Liver (tissue), 9 donors: ENCODE data around the gene RPS6KA5. TPM values are rescaled to one million over a fixed set of nuclear protein-coding genes. Genes with fewer than 3 reads are reported as not detected.
A peak's percentile ranks its signal among the peaks of the same experiment; 100 is the strongest.

Experiments
- DNase-seq: peaks from one replicate; pipeline ENCODE4 v3.0.0-alpha.2; 2017; ENCODE audit warnings: low spot score
- H3K27ac ChIP-seq, 2 donors: one replicate each; pipeline ENCODE4 v1.7.0; 2013; ENCODE audit warnings: inconsistent platforms in 2 of 2, low read length in 2 of 2, control low read depth in 1 of 2, low read depth in 1 of 2, mild to moderate bottlenecking in 1 of 2
- H3K27me3 ChIP-seq, 4 donors: one replicate each; pipeline versions ENCODE4 v1.6.1 to v1.7.0; 2013; ENCODE audit warnings: low read length in 3 of 4, inconsistent platforms in 1 of 4, mild to moderate bottlenecking in 1 of 4, moderate library complexity in 1 of 4; ENCODE audit not compliant: control insufficient read depth in 4 of 4, insufficient read depth in 4 of 4
- H3K36me3 ChIP-seq, 4 donors: one replicate each; pipeline versions ENCODE4 v1.6.1 to v1.7.0; 2013; ENCODE audit warnings: low read length in 3 of 4, mild to moderate bottlenecking in 3 of 4, low read depth in 1 of 4, moderate library complexity in 1 of 4; ENCODE audit not compliant: control insufficient read depth in 4 of 4, insufficient read depth in 3 of 4
- H3K4me1 ChIP-seq, 4 donors: one replicate each; pipeline versions ENCODE4 v1.6.1 to v1.7.0; 2013; ENCODE audit warnings: low read length in 3 of 4, mild to moderate bottlenecking in 3 of 4, moderate library complexity in 1 of 4; ENCODE audit not compliant: control insufficient read depth in 4 of 4, insufficient read depth in 4 of 4
- H3K4me3 ChIP-seq, 3 donors: one replicate each; pipeline versions ENCODE4 v1.6.1 to v1.7.0; 2013; ENCODE audit warnings: low read length in 3 of 3, control low read depth in 1 of 3, low read depth in 1 of 3, mild to moderate bottlenecking in 1 of 3
- H3K9ac ChIP-seq, 2 donors: one replicate each; pipeline ENCODE4 v1.7.0; 2013; ENCODE audit warnings: low read length in 2 of 2, mild to moderate bottlenecking in 2 of 2, moderate library complexity in 2 of 2, control low read depth in 1 of 2, low read depth in 1 of 2
- H3K9me3 ChIP-seq, 4 donors: one replicate each; pipeline versions ENCODE4 v1.6.1 to v1.7.0; 2013; ENCODE audit warnings: low read length in 3 of 4; ENCODE audit not compliant: control insufficient read depth in 4 of 4
- EGR1 ChIP-seq, 2 donors: IDR thresholded peaks; 2 replicates each; pipeline ENCODE4 v1.6.1; 2016 to 2018; ENCODE audit warnings: antibody characterized with exemption in 2 of 2, low read depth in 2 of 2
- FOXA1 ChIP-seq: IDR thresholded peaks from 2 replicates; pipeline ENCODE4 v1.6.1; 2016; ENCODE audit warnings: antibody characterized with exemption
- FOXA2 ChIP-seq: IDR thresholded peaks from 2 replicates; pipeline ENCODE4 v1.6.1; 2016; ENCODE audit warnings: antibody characterized with exemption
- GABPA ChIP-seq, 2 donors: IDR thresholded peaks in 1 of 2; conservative IDR thresholded peaks in 1 of 2; 2 replicates each; pipeline ENCODE4 v1.6.1; 2016; ENCODE audit warnings: antibody characterized with exemption in 2 of 2, mild to moderate bottlenecking in 1 of 2, moderate library complexity in 1 of 2
- HNF4A ChIP-seq, 2 donors: conservative IDR thresholded peaks; 2 replicates each; pipeline ENCODE4 v1.6.1; 2016; ENCODE audit warnings: antibody characterized with exemption in 2 of 2, mild to moderate bottlenecking in 2 of 2
- HNF4G ChIP-seq: IDR thresholded peaks from 2 replicates; pipeline ENCODE4 v1.6.1; 2016; ENCODE audit warnings: antibody characterized with exemption
- JUND ChIP-seq, 2 donors: IDR thresholded peaks; 2 replicates each; pipeline ENCODE4 v1.6.1; 2016; ENCODE audit warnings: antibody characterized with exemption in 2 of 2
- NR2F2 ChIP-seq: IDR thresholded peaks from 2 replicates; pipeline ENCODE4 v1.6.1; 2016; ENCODE audit warnings: antibody characterized with exemption
- RAD21 ChIP-seq, 2 donors: IDR thresholded peaks; 2 replicates each; pipeline ENCODE4 v1.6.1; 2016; ENCODE audit warnings: antibody characterized with exemption in 2 of 2, mild to moderate bottlenecking in 2 of 2
- RXRA ChIP-seq, 2 donors: IDR thresholded peaks; 2 replicates each; pipeline ENCODE4 v1.6.1; 2017 to 2018; ENCODE audit warnings: antibody characterized with exemption in 2 of 2, mild to moderate bottlenecking in 1 of 2
- SP1 ChIP-seq: IDR thresholded peaks from 2 replicates; pipeline ENCODE4 v1.6.1; 2018; ENCODE audit warnings: antibody characterized with exemption, mild to moderate bottlenecking
- TAF1 ChIP-seq: conservative IDR thresholded peaks from 2 replicates; pipeline ENCODE4 v1.6.1; 2016; ENCODE audit warnings: antibody characterized with exemption, mild to moderate bottlenecking
- YY1 ChIP-seq: IDR thresholded peaks from 2 replicates; pipeline ENCODE4 v1.6.1; 2016; ENCODE audit warnings: antibody characterized with exemption, mild to moderate bottlenecking
- WGBS: extraction: QIAGEN DNeasy Blood & Tissue Kit; methylation state at CpG from one replicate; pipeline ENCODE4 v1.1.7; 2013; 5-methylcytosine and 5-hydroxymethylcytosine counted together
- polyA plus RNA-seq, 2 donors: library from polyadenylated mRNA; stranded (reverse) in 1 of 2; unstranded in 1 of 2; fragments of 200-250 nt in 1 of 2; fragments of >200 nt in 1 of 2; fragmentation: Nextera tagmentation in 1 of 2; extraction: Ambion mirVana in 1 of 2; gene quantifications; one replicate each; pipeline versions ENCODE4 v1.2.1 to v1.2.3, GENCODE V29; 2013 to 2015
- total RNA-seq, 2 donors: library from RNA; depleted of rRNA; stranded (reverse); fragments of >200 nt; gene quantifications; one replicate each; pipeline ENCODE4 v1.2.3, GENCODE V29; 2014
- TF ChIP-seq, protein P1 (sequence below): IDR thresholded peaks from 2 replicates; pipeline ENCODE4 v1.6.1; 2016; ENCODE audit warnings: antibody characterized with exemption
- TF ChIP-seq, protein P2 (sequence below): IDR thresholded peaks from 2 replicates; pipeline ENCODE4 v1.6.1; 2016; ENCODE audit warnings: antibody characterized with exemption
- TF ChIP-seq, protein P3 (sequence below): fragments of 150-350 bp; IDR thresholded peaks from 2 replicates; pipeline ENCODE4 v1.5.1; 2017; ENCODE audit warnings: improper control_type of control experiment, low read depth, low read length; ENCODE audit not compliant: missing input control
- TF ChIP-seq, protein P4 (sequence below): IDR thresholded peaks from 2 replicates; pipeline ENCODE4 v1.6.1; 2016; ENCODE audit warnings: antibody characterized with exemption
- donor health status: healthy.
- donor health status: healthy.
- donor health status: healthy.
- donor health status: healthy.
- donor health status: healthy.

The RPS6KA5 gene
- total and polyA plus RNA-seq, 4 donors = 0.52 to 2.3 (median 1.3) TPM

DNA sequence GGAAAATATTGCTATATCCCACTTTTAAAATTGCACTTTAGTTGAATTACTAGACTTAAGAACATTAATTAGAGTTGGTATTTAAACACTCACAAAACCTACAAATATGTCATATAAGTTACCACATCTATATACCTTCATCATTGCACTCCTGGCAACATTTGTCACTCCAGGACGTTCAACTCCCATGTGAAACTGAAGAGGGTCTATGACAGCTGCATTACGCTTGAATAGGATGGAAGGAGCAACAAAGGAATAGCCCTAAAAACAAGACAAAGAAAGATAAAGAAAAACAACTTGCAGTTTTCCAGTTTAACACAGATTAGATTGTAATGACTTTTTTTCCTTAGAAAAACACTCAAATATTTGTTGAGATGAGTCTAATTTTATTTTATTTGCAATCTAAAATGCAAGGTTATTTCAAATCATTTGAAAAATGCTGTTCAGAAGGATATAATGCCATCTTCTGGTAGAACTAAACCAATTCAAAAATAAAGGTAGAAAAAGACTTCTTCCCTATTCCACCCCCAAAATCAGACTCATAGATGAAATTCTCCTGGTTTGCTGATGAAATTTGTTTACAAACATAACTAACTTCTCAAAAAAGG is 159.9 kb downstream of the RPS6KA5 start:
- Histone ChIP-seq H3K27ac (no peak overlapping the region), H3K4me3 (no peak overlapping the region), H3K36me3 (peaks cover 0 to 3% (median under 1%) of the 10 kb centered on the region in 4 donors), H3K27me3 (no peaks in the 10 kb centered on the region), H3K4me1 (no peaks in the 10 kb centered on the region), H3K9me3 (no peaks in the 10 kb centered on the region), H3K9ac (no peak overlapping the region)
- TF ChIP-seq HNF4G (no peak), EGR1 (IDR thresholded peaks at IDR 0.05; ENCODE audit: low read depth in 2 of 2) (no peak), GABPA (IDR thresholded peaks at IDR 0.05 in 1 of 2, conservative IDR thresholded peaks at IDR 0.05 in 1 of 2) (no peak), FOXA1 (no peak), YY1 (no peak), RXRA (IDR thresholded peaks at IDR 0.05) (no peak), FOXA2 (no peak), TAF1 (no peak), SP1 (no peak), JUND (IDR thresholded peaks at IDR 0.05) (no peak), RAD21 (IDR thresholded peaks at IDR 0.05) (peak; percentile 67 to 70), NR2F2 (no peak), HNF4A (conservative IDR thresholded peaks at IDR 0.05) (no peak)
- TF ChIP-seq, protein P1, sequence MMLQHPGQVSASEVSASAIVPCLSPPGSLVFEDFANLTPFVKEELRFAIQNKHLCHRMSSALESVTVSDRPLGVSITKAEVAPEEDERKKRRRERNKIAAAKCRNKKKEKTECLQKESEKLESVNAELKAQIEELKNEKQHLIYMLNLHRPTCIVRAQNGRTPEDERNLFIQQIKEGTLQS = no peak
- TF ChIP-seq, protein P2, sequence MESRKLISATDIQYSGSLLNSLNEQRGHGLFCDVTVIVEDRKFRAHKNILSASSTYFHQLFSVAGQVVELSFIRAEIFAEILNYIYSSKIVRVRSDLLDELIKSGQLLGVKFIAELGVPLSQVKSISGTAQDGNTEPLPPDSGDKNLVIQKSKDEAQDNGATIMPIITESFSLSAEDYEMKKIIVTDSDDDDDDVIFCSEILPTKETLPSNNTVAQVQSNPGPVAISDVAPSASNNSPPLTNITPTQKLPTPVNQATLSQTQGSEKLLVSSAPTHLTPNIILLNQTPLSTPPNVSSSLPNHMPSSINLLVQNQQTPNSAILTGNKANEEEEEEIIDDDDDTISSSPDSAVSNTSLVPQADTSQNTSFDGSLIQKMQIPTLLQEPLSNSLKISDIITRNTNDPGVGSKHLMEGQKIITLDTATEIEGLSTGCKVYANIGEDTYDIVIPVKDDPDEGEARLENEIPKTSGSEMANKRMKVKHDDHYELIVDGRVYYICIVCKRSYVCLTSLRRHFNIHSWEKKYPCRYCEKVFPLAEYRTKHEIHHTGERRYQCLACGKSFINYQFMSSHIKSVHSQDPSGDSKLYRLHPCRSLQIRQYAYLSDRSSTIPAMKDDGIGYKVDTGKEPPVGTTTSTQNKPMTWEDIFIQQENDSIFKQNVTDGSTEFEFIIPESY = no peak
- TF ChIP-seq, protein P3, sequence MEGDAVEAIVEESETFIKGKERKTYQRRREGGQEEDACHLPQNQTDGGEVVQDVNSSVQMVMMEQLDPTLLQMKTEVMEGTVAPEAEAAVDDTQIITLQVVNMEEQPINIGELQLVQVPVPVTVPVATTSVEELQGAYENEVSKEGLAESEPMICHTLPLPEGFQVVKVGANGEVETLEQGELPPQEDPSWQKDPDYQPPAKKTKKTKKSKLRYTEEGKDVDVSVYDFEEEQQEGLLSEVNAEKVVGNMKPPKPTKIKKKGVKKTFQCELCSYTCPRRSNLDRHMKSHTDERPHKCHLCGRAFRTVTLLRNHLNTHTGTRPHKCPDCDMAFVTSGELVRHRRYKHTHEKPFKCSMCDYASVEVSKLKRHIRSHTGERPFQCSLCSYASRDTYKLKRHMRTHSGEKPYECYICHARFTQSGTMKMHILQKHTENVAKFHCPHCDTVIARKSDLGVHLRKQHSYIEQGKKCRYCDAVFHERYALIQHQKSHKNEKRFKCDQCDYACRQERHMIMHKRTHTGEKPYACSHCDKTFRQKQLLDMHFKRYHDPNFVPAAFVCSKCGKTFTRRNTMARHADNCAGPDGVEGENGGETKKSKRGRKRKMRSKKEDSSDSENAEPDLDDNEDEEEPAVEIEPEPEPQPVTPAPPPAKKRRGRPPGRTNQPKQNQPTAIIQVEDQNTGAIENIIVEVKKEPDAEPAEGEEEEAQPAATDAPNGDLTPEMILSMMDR = peak; percentile 6
- TF ChIP-seq, protein P4, sequence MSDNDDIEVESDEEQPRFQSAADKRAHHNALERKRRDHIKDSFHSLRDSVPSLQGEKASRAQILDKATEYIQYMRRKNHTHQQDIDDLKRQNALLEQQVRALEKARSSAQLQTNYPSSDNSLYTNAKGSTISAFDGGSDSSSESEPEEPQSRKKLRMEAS = no peak
- WGBS = 81% methylated on average over 2 of the region's 2 CpGs
- no peak for DNase-seq

DNA sequence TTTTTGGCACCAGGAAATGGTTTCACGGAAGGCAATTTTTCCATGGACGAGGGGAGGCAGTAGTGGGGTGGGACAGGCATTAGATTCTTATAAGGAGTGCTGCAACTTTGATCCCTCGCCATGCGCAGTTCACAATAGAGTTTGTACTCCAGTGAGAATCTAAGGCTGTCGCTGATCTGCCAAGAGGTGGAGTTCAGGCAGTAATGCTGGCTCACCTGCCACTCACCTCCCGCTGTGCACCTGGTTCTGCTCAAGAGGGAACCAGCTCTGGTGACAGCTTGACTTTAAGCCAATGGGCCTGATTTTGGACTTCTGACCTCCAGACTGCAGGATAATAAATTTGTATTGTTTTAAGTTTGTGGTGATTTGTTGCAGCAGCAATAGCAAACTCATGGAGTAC is 163.4 kb downstream of the RPS6KA5 start:
- H3K36me3 ChIP-seq = peaks cover 0 to 3% (median under 1%) of the 10 kb centered on the region in 4 donors
- TF ChIP-seq, protein P1 = no peak
- no peak for TF ChIP-seq RAD21 (IDR thresholded peaks at IDR 0.05)
- TF ChIP-seq, protein P3 = no peak
- TF ChIP-seq, protein P4 = no peak
- TF ChIP-seq JUND (IDR thresholded peaks at IDR 0.05) = no peak
- WGBS = 94% methylated on average over 6 of the region's 6 CpGs

More for the DNA sequence above, 163.4 kb downstream of the RPS6KA5 start:
- Histone ChIP-seq H3K27me3 (no peaks in the 10 kb centered on the region), H3K9ac (no peak overlapping the region), H3K9me3 (no peaks in the 10 kb centered on the region), H3K4me1 (no peaks in the 10 kb centered on the region), H3K4me3 (no peak overlapping the region), H3K27ac (no peak overlapping the region)
- no peak for DNase-seq
